SK-N-SH (cell line): ENCODE results near the gene YJEFN3. TPM values are rescaled to one million over a fixed set of nuclear protein-coding genes. Genes with fewer than 3 reads are reported as not detected.

ENCODE experiments used
- CTCF ChIA-PET: fragments of 300-600, 350-600 bp; formaldehyde crosslinking; extraction: SDS; loops from one replicate; lab custom pipeline; 2021; lab: Yijun Ruan, JAX
- POLR2A ChIA-PET: fragments of 350-600 bp; sonication (Branson Sonifier 250); formaldehyde crosslinking; extraction: SDS; loops from one replicate; lab custom pipeline; 2020; ENCODE audit warnings: antibody characterized with exemption, inconsistent platforms; lab: Yijun Ruan, JAX
- DNase-seq: peaks from one replicate; pipeline ENCODE4 v3.0.0; 2012
- H2AFZ ChIP-seq: fragments of 200-600 bp; sonication (generic); 2 replicates; pipeline ENCODE4 v1.8.1; 2016; ENCODE audit warnings: antibody characterized with exemption, mild to moderate bottlenecking, low read depth
- H3F3A ChIP-seq: fragments of 200-600 bp; sonication (generic); replicated peaks from 2 replicates; pipeline ENCODE3; 2016; ENCODE audit warnings: antibody characterized with exemption, mild to moderate bottlenecking; ENCODE audit not compliant: insufficient read depth
- H3K27ac ChIP-seq, 2 experiments: fragments of 200-500 bp in 1 of 2; fragments of 200-600 bp in 1 of 2; sonication (Bioruptor generic) in 1 of 2; sonication (generic), shearing (Covaris generic) in 1 of 2; 2 replicates each; pipeline versions ENCODE4 v1.5.1 to v1.6.1; 2014 to 2016; ENCODE audit warnings: low read depth in 2 of 2, inconsistent platforms in 1 of 2, low read length in 1 of 2, mild to moderate bottlenecking in 1 of 2, mixed read lengths in 1 of 2
- H3K27me3 ChIP-seq: fragments of 200-600 bp; sonication (generic), shearing (Covaris generic); 2 replicates; pipeline ENCODE4 v1.6.1; 2016; ENCODE audit warnings: mixed run types; ENCODE audit not compliant: insufficient read depth
- H3K36me3 ChIP-seq, 2 experiments: fragments of 200-500 bp in 1 of 2; fragments of 200-600 bp in 1 of 2; sonication (Bioruptor generic) in 1 of 2; sonication (generic) in 1 of 2; replicated peaks in 1 of 2; 2 replicates each; pipeline versions ENCODE3 to v1.5.1; 2014 to 2016; ENCODE audit warnings: low read length in 1 of 2, mild to moderate bottlenecking in 1 of 2; ENCODE audit not compliant: insufficient read depth in 2 of 2, control insufficient read depth in 1 of 2
- H3K4me1 ChIP-seq, 2 experiments: fragments of 200-500 bp in 1 of 2; fragments of 200-600 bp in 1 of 2; sonication (Bioruptor generic) in 1 of 2; sonication (generic), shearing (Covaris generic) in 1 of 2; 2 replicates each; pipeline versions ENCODE4 v1.5.1 to v1.6.1; 2014 to 2016; ENCODE audit warnings: low read depth in 1 of 2, low read length in 1 of 2, mixed run types in 1 of 2; ENCODE audit not compliant: insufficient read depth in 2 of 2, control insufficient read depth in 1 of 2
- H3K4me2 ChIP-seq: fragments of 200-600 bp; sonication (generic), shearing (Covaris generic); 2 replicates; pipeline ENCODE4 v1.6.1; 2017; ENCODE audit warnings: mixed run types
- H3K4me3 ChIP-seq, 2 experiments: fragments of 200-500 bp in 1 of 2; fragments of 200-600 bp in 1 of 2; sonication (Bioruptor generic) in 1 of 2; sonication (generic), shearing (Covaris generic) in 1 of 2; 2 replicates each; pipeline versions ENCODE4 v1.5.1 to v1.8.1; 2014 to 2016; ENCODE audit warnings: low read depth in 2 of 2, inconsistent platforms in 1 of 2, low read length in 1 of 2, mild to moderate bottlenecking in 1 of 2, mixed read lengths in 1 of 2, moderate library complexity in 1 of 2
- H3K79me2 ChIP-seq: fragments of 200-600 bp; sonication (generic); 2 replicates; pipeline ENCODE4 v1.8.1; 2017; ENCODE audit warnings: mild to moderate bottlenecking; ENCODE audit not compliant: insufficient read depth
- H3K9ac ChIP-seq: fragments of 200-600 bp; sonication (generic); 2 replicates; pipeline ENCODE4 v1.6.1; 2017; ENCODE audit warnings: mixed run types
- H3K9me2 ChIP-seq: fragments of 200-600 bp; sonication (generic); 2 replicates; pipeline ENCODE4 v1.6.1; 2017; ENCODE audit warnings: mixed run types
- H3K9me3 ChIP-seq: fragments of 200-600 bp; sonication (generic); 2 replicates; pipeline ENCODE4 v1.6.1; 2017; ENCODE audit warnings: mixed run types, mild to moderate bottlenecking, moderate library complexity
- H4K20me1 ChIP-seq: fragments of 200-600 bp; sonication (generic); 2 replicates; pipeline ENCODE4 v1.6.1; 2017; ENCODE audit warnings: mild to moderate bottlenecking, mixed run types; ENCODE audit not compliant: insufficient read depth
- FOSL2 ChIP-seq: IDR thresholded peaks from 2 replicates; pipeline ENCODE4 v1.4.0; 2012; ENCODE audit warnings: low read depth, mild to moderate bottlenecking, moderate library complexity, borderline replicate concordance
- FOXM1 ChIP-seq: IDR thresholded peaks from 2 replicates; pipeline ENCODE4 v1.4.0; 2012; ENCODE audit warnings: low read depth, mild to moderate bottlenecking
- JUND ChIP-seq: IDR thresholded peaks from 2 replicates; pipeline ENCODE4 v1.4.0; 2012
- MAX ChIP-seq: IDR thresholded peaks from 2 replicates; pipeline ENCODE4 v1.4.0; 2012; ENCODE audit warnings: low read depth
- NFIC ChIP-seq: IDR thresholded peaks from 2 replicates; pipeline ENCODE4 v1.4.0; 2012; ENCODE audit warnings: borderline replicate concordance
- PBX3 ChIP-seq: IDR thresholded peaks from 2 replicates; pipeline ENCODE4; 2012
- POLR2AphosphoS5 ChIP-seq: IDR thresholded peaks from 2 replicates; pipeline ENCODE4 v1.6.1; 2012; ENCODE audit warnings: low read depth, low read length
- REST ChIP-seq: IDR thresholded peaks from 2 replicates; pipeline ENCODE4 v1.6.1; 2012; ENCODE audit warnings: mild to moderate bottlenecking, low read depth, low read length, moderate library complexity
- SMC3 ChIP-seq: IDR thresholded peaks from 2 replicates; pipeline ENCODE4 v1.6.1; 2012; ENCODE audit warnings: low read depth, low read length, improper control_type of control experiment
- ZBTB33 ChIP-seq: IDR thresholded peaks from 2 replicates; pipeline ENCODE4 v1.4.0; 2012; ENCODE audit warnings: low read depth, borderline replicate concordance
- WGBS: methylation state at CpG from one replicate; pipeline ENCODE4 v1.1.6; 2017; ENCODE audit warnings: low lambda C conversion rate; 5-methylcytosine and 5-hydroxymethylcytosine counted together
- polyA plus RNA-seq, 3 experiments: library from polyadenylated mRNA; depleted of rRNA; stranded (reverse); fragments of >200 nt; gene quantifications; 2 replicates each; pipeline ENCODE4 v1.2.3, GENCODE V29; 2012

Gene YJEFN3
- polyA plus RNA-seq, 1 of the 3 experiments (the other 2 are of a cell fraction): 7.2 TPM

GRCh38 chr19:19524053-19524452 lies 4.7 kb upstream of the YJEFN3 start (continued):
- TF ChIP-seq REST (no peak), JUND (no peak)

GRCh38 chr19:19525611-19526380 lies 2.9 kb upstream of the YJEFN3 start:
- H3F3A ChIP-seq: peaks cover 3% of the 10 kb centered on the region
- H3K36me3 ChIP-seq: peaks cover 9 to 18% of the 10 kb centered on the region in 2 experiments
- H3K79me2 ChIP-seq: peaks cover 50% of the 10 kb centered on the region
- DNase-seq: no peak
- no peaks in the 10 kb centered on the region for H3K27me3 ChIP-seq
- no peak overlapping the region for H3K9ac ChIP-seq
- no peak for TF ChIP-seq PBX3
- TF ChIP-seq POLR2AphosphoS5: no peak
- no peak for TF ChIP-seq FOSL2
- TF ChIP-seq SMC3: no peak
- no peak for TF ChIP-seq FOXM1
- no peak for TF ChIP-seq NFIC
- TF ChIP-seq MAX: no peak
- no peak for TF ChIP-seq ZBTB33
- no peak for TF ChIP-seq JUND
- CTCF ChIA-PET: interaction anchor here (1.3 to 1.4 kb wide), 2 partner anchors 29 to 35 kb away, joined by 3 to 4 read pairs; no protein-coding TSS in a partner anchor
- H3K4me2 ChIP-seq: no peak overlapping the region
- H3K9me3 ChIP-seq: no peaks in the 10 kb centered on the region
- peaks cover 60% of the 10 kb centered on the region for H4K20me1 ChIP-seq
- H3K27ac ChIP-seq: no peak overlapping the region
- H3K9me2 ChIP-seq: no peaks in the 10 kb centered on the region
- H2AFZ ChIP-seq: no peak overlapping the region
- POLR2A ChIA-PET: interaction anchor here (1.3 kb wide), 1 partner anchor 10 kb away, joined by 7 read pairs; the partner anchor contains the start of gene NDUFA13
- WGBS: 95% methylated on average over 11 of the region's 23 CpGs
- H3K4me3 ChIP-seq: no peak overlapping the region
- peaks cover 0 to 8% of the 10 kb centered on the region in 2 experiments; a peak in 1 of 4 replicates for H3K4me1 ChIP-seq
